Measurements from ENCODE around the gene LYRM4. TPM values are rescaled to one million over a fixed set of nuclear protein-coding genes. Genes with fewer than 3 reads are reported as not detected.
A peak's percentile ranks its signal among the peaks of the same experiment; 100 is the strongest.

Gene LYRM4
- total RNA-seq, 1 donor from 2014 or later, result 39.3 TPM

- H3K36me3 Mint-ChIP-seq (ENCODE audit: low read depth), result peaks cover 9% of the 10 kb centered on the region
- no peaks in the 10 kb centered on the region for H3K4me1 Mint-ChIP-seq
- H3K27ac Mint-ChIP-seq (ENCODE audit: unreplicated experiment), result no peak overlapping the region
- no peak overlapping the region for H3K4me3 Mint-ChIP-seq
- DNase-seq (ENCODE audit: low read depth, low spot score), result no peak
- no peak for TF ChIP-seq CTCF (conservative IDR thresholded peaks at IDR 0.05)
- H3K27me3 Mint-ChIP-seq (ENCODE audit: low read depth), result no peaks in the 10 kb centered on the region
- H3K9me3 Mint-ChIP-seq, result peaks cover 5% of the 10 kb centered on the region
Measured at GRCh38 chr6:5247201-5247600, 13.5 kb downstream of the LYRM4 start.

DNA sequence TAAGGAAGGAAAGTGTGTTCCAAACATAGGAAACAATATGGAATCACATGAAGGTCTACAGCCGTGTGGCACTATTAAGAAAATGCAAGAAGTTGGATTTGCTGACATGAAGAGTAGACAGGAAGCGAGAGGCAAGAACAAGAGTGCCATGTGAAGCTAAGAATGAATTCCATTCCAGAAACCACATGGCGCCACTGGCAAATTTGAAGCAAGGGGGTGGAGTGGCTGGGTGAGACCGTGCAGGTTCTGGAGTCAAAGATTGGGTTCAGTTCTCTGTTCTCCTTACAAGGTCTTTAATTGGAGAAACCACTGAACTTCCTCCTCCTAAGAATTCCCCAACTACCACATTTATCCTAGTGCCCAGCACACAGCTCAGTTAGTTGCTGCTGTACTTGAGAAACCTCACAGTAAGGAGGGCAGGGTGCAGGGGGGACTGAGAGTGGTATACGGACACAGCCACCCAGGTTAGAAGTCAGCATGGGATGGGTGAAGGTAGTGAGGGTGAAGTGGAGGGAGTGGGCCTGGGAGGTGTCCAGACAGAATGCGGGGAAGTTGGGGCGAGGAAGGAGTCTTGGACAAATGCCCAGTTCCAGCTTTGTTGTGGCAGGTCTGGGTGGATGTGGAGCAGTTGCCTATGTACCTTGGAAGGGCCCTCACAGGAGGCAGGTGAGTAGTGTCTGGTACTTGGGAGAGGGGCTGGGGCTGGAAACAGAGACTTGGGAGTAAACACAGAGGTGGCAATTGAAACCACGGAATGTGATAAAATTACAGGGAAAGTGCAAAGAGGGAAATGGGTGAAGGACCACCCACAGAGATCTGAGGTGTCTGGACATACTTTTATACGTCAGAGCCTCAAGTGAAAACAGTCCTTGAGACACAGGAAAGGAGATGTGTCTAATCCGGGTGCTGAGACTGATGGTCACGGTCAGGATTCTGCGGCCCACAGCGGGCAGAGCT is 14.3 kb downstream of the LYRM4 start:
- DNase-seq (ENCODE audit: low read depth, low spot score), result no peak
- TF ChIP-seq CTCF (conservative IDR thresholded peaks at IDR 0.05), result no peak
- Mint-ChIP-seq H3K4me1 (peaks cover 3% of the 10 kb centered on the region), H3K36me3 (ENCODE audit: low read depth) (peaks cover 6% of the 10 kb centered on the region), H3K27ac (ENCODE audit: unreplicated experiment) (no peak overlapping the region), H3K27me3 (ENCODE audit: low read depth) (no peaks in the 10 kb centered on the region), H3K4me3 (no peak overlapping the region), H3K9me3 (peaks cover 5% of the 10 kb centered on the region)

- Mint-ChIP-seq H3K27ac (ENCODE audit: unreplicated experiment) (no peak overlapping the region), H3K4me3 (no peak overlapping the region), H3K4me1 (peaks cover 18% of the 10 kb centered on the region), H3K27me3 (ENCODE audit: low read depth) (no peaks in the 10 kb centered on the region), H3K36me3 (ENCODE audit: low read depth) (no peaks in the 10 kb centered on the region), H3K9me3 (no peaks in the 10 kb centered on the region)
- no peak for DNase-seq (ENCODE audit: low read depth, low spot score)
- no peak for TF ChIP-seq CTCF (conservative IDR thresholded peaks at IDR 0.05)
Measured at GRCh38 chr6:5243069-5243468, 17.7 kb downstream of the LYRM4 start.

DNA sequence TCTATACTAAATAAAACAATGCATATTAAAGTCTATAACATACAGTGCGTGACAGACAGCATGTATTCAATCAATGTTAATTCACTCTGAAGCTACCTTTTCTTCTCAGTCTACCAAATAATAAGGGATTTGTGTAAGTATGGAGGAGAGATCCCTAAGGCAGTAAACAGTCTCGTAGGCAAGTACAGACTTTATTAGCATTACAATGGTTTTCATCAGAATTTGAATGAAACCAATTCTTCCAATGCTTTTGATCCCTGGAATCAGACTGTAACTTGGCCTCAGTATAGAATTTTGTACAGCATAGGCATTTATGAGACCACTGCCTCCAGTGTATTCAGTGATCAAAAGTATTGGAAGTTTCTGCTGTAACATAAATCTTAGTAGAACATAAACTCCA is 19.5 kb downstream of the LYRM4 start:
- TF ChIP-seq CTCF (conservative IDR thresholded peaks at IDR 0.05), result no peak
- H3K9me3 Mint-ChIP-seq, result no peaks in the 10 kb centered on the region
- H3K4me1 Mint-ChIP-seq, result peaks cover 18% of the 10 kb centered on the region
- no peak overlapping the region for H3K4me3 Mint-ChIP-seq
- H3K27ac Mint-ChIP-seq (ENCODE audit: unreplicated experiment), result no peak overlapping the region
- H3K27me3 Mint-ChIP-seq (ENCODE audit: low read depth), result no peaks in the 10 kb centered on the region
- H3K36me3 Mint-ChIP-seq (ENCODE audit: low read depth), result no peaks in the 10 kb centered on the region
- DNase-seq (ENCODE audit: low read depth, low spot score), result no peak

- no peak for TF ChIP-seq CTCF (conservative IDR thresholded peaks at IDR 0.05)
- no peak overlapping the region for H3K4me3 Mint-ChIP-seq
- H3K4me1 Mint-ChIP-seq, result peaks cover 18% of the 10 kb centered on the region
- H3K9me3 Mint-ChIP-seq, result no peaks in the 10 kb centered on the region
- DNase-seq (ENCODE audit: low read depth, low spot score), result no peak
- no peaks in the 10 kb centered on the region for H3K36me3 Mint-ChIP-seq (ENCODE audit: low read depth)
- no peaks in the 10 kb centered on the region for H3K27me3 Mint-ChIP-seq (ENCODE audit: low read depth)
- peak overlapping the region; percentile 64 for H3K27ac Mint-ChIP-seq (ENCODE audit: unreplicated experiment)
Measured at GRCh38 chr6:5238336-5238735, 22.4 kb downstream of the LYRM4 start.

Measured in neural crest cell (in vitro differentiated cells).